Medulla oblongata (tissue), 1 donor: Measurements from ENCODE around the gene CCDC110.
"Not testable (repeated sequence)": the region's sequence is repeated elsewhere in the genome, so short reads cannot be mapped to it uniquely, and the experiment has no call there.

Experiments
- DNase-seq: peaks from one replicate; pipeline ENCODE4 v3.0.0-alpha.2; 2015; ENCODE audit errors: extremely low spot score

The CCDC110 gene

GRCh38 chr4:185471235-185472102, at the start of gene CCDC110:
Gene CCDC110 (minus strand): TSS chr4:185471733. CDS start chr4:185471683, 50 bp downstream.
- peak; percentile 96 for DNase-seq

GRCh38 chr4:185520119-185520518, 48.6 kb upstream of the CCDC110 start:
- DNase-seq, result no peak

- DNase-seq, result no peak
Observed at GRCh38 chr4:185518494-185518893, 47.0 kb upstream of the CCDC110 start.

- no peak for DNase-seq
Observed at GRCh38 chr4:185518069-185518468, 46.5 kb upstream of the CCDC110 start.

- no peak for DNase-seq
Observed at GRCh38 chr4:185515248-185515647, 43.7 kb upstream of the CCDC110 start.

- no peak for DNase-seq
Observed at GRCh38 chr4:185514182-185514697, 42.7 kb upstream of the CCDC110 start.

- DNase-seq, result peak; percentile 23
Observed at GRCh38 chr4:185513489-185514181, 42.1 kb upstream of the CCDC110 start.

GRCh38 chr4:185512516-185512915, 41.0 kb upstream of the CCDC110 start:
- DNase-seq, result no peak

GRCh38 chr4:185511243-185511642, 39.7 kb upstream of the CCDC110 start:
- DNase-seq, result not testable (repeated sequence)

- no peak for DNase-seq
Observed at GRCh38 chr4:185510806-185511205, 39.3 kb upstream of the CCDC110 start.

GRCh38 chr4:185508181-185508580, 36.6 kb upstream of the CCDC110 start:
- DNase-seq, result no peak

- DNase-seq, result no peak
Observed at GRCh38 chr4:185506422-185506821, 34.9 kb upstream of the CCDC110 start.

- no peak for DNase-seq
Observed at GRCh38 chr4:185504098-185505047, 32.8 kb upstream of the CCDC110 start.

GRCh38 chr4:185502386-185502785, 30.9 kb upstream of the CCDC110 start:
- no peak for DNase-seq

- DNase-seq, result no peak
Observed at GRCh38 chr4:185500576-185500975, 29.0 kb upstream of the CCDC110 start.

GRCh38 chr4:185500035-185500434, 28.5 kb upstream of the CCDC110 start:
- DNase-seq, result no peak

GRCh38 chr4:185488650-185489049, 17.1 kb upstream of the CCDC110 start:
- DNase-seq, result no peak

- no peak for DNase-seq
Observed at GRCh38 chr4:185481401-185481800, 9.9 kb upstream of the CCDC110 start.

GRCh38 chr4:185480016-185480732, 8.6 kb upstream of the CCDC110 start:
- no peak for DNase-seq

GRCh38 chr4:185479507-185479971, 8.0 kb upstream of the CCDC110 start:
- DNase-seq, result no peak

- DNase-seq, result no peak
Observed at GRCh38 chr4:185473247-185473646, 1.7 kb upstream of the CCDC110 start.
